ENCODE data around the gene SSTR3.

The SSTR3 gene

GRCh38 chr22:37222440-37222971, 10.2 kb upstream of the SSTR3 start:
- TF ChIP-seq, protein P1, sequence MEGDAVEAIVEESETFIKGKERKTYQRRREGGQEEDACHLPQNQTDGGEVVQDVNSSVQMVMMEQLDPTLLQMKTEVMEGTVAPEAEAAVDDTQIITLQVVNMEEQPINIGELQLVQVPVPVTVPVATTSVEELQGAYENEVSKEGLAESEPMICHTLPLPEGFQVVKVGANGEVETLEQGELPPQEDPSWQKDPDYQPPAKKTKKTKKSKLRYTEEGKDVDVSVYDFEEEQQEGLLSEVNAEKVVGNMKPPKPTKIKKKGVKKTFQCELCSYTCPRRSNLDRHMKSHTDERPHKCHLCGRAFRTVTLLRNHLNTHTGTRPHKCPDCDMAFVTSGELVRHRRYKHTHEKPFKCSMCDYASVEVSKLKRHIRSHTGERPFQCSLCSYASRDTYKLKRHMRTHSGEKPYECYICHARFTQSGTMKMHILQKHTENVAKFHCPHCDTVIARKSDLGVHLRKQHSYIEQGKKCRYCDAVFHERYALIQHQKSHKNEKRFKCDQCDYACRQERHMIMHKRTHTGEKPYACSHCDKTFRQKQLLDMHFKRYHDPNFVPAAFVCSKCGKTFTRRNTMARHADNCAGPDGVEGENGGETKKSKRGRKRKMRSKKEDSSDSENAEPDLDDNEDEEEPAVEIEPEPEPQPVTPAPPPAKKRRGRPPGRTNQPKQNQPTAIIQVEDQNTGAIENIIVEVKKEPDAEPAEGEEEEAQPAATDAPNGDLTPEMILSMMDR (IDR thresholded peaks at IDR 0.05; ENCODE audit: control extremely low read depth, extremely low read depth, low read depth, missing control alignments) = no peak
- no peak for DNase-seq (ENCODE audit: extremely low spot score)
- CTCF ChIA-PET = interaction anchor here (0.8 to 6.1 kb wide), 4 partner anchors 7 to 23 kb away, joined by 3 to 21 read pairs (median 6); no protein-coding TSS in a partner anchor
- POLR2A ChIA-PET = no interaction called here

DNA sequence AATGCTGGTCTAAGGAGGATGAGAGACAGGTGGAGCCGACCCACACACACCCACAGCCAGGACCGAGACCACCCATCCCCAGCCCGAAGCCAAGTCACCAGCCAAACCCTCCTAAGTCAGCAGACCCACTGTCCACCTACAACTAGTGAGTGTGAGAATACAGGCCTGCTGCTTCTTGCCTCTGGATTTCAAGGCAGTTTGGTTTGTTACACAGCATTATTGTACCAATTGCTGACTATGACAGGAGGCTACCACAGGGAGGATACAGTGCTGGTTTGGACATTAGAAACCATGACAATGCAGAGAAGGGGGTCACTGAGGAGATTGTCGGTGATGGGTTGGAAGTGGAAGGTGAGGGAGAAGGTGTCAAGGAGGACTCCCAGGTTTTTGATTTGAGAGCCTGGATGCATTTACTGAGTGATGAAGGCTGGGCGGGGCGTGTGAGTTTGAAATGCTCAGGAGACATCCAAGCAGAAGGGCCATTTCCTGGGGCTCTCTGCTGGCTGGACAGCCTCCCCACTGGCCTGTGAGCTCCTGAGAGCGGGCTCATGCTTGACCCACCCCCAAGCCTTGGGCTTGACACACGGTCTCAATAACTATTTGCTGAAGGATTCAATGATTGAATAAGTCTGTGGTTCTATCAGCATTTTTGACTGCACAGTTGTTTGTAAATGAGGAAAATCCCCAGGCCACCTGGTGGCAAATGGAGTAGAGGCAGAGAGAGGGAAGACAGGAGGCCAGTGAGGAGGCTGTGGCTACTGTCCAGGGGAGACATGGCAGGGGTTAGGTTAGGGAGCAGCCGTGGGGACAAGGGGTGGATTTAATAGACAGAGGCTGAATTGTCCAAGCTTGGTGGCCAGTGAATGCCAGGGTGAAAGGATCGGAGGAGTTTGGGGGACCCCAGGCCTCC, 9.4 kb upstream of the SSTR3 start:
- TF ChIP-seq, protein P1 (IDR thresholded peaks at IDR 0.05; ENCODE audit: control extremely low read depth, extremely low read depth, low read depth, missing control alignments) = no peak
- ChIA-PET CTCF (interaction anchor here (0.8 to 6.1 kb wide), 4 partner anchors 8 to 22 kb away, joined by 3 to 21 read pairs (median 6); no protein-coding TSS in a partner anchor), POLR2A (no interaction called here)
- DNase-seq (ENCODE audit: extremely low spot score) = no peak

- ChIA-PET POLR2A (interaction anchor here (2.0 kb wide), 1 partner anchor 22 kb away, joined by 6 read pairs; no protein-coding TSS in a partner anchor), CTCF (interaction anchor here (2.7 to 7.9 kb wide), 4 partner anchors 9 to 41 kb away, joined by 10 to 62 read pairs (median 16); no protein-coding TSS in a partner anchor)
- no peak for DNase-seq (ENCODE audit: extremely low spot score)
- TF ChIP-seq, protein P1 (IDR thresholded peaks at IDR 0.05; ENCODE audit: control extremely low read depth, extremely low read depth, low read depth, missing control alignments) = no peak
Observed at GRCh38 chr22:37220543-37220981, 8.3 kb upstream of the SSTR3 start.

- DNase-seq (ENCODE audit: extremely low spot score) = no peak
- TF ChIP-seq, protein P1 (IDR thresholded peaks at IDR 0.05; ENCODE audit: control extremely low read depth, extremely low read depth, low read depth, missing control alignments) = no peak
- POLR2A ChIA-PET = interaction anchor here (0.5 to 2.0 kb wide), 5 partner anchors 11 to 962 kb away, joined by 3 to 6 read pairs (median 3); no protein-coding TSS in a partner anchor
- CTCF ChIA-PET = interaction anchor here (1.0 to 7.9 kb wide), 6 partner anchors 10 to 54 kb away, joined by 3 to 62 read pairs (median 8); partner anchors contain the start of gene RAC2
Observed at GRCh38 chr22:37219533-37219932, 7.3 kb upstream of the SSTR3 start.

GRCh38 chr22:37218771-37219411, 6.6 kb upstream of the SSTR3 start:
- CTCF ChIA-PET = interaction anchor here (1.0 to 7.9 kb wide), 7 partner anchors 11 to 53 kb away, joined by 3 to 62 read pairs (median 4); partner anchors contain the start of gene RAC2
- peak; percentile 85 for DNase-seq (ENCODE audit: extremely low spot score)
- TF ChIP-seq, protein P1 (IDR thresholded peaks at IDR 0.05; ENCODE audit: control extremely low read depth, extremely low read depth, low read depth, missing control alignments) = no peak
- POLR2A ChIA-PET = interaction anchor here (0.7 to 2.0 kb wide), 3 partner anchors 11 to 68 kb away, joined by 3 to 6 read pairs (median 5); no protein-coding TSS in a partner anchor

DNA sequence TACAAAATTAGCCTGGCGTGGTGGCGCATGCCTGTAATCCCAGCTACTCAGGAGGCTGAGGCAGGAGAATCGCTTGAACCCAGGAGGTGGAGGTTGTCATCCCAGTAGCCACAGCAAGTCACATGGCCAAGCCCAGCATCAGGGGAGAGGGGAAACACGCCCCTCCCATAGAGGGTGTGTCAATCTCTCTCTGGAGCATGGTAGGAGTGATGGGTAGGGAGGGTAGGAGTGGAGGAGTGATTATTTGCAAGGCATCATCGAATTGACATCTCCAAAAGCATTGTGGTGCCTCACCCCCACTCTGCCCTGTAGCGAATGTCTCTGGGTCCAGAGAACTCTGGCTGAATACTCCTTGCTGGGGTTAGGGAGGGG, 6.1 kb upstream of the SSTR3 start:
- DNase-seq (ENCODE audit: extremely low spot score) = no peak
- CTCF ChIA-PET = interaction anchor here (1.0 to 7.9 kb wide), 8 partner anchors 11 to 210 kb away, joined by 3 to 62 read pairs (median 6); no protein-coding TSS in a partner anchor
- TF ChIP-seq, protein P1 (IDR thresholded peaks at IDR 0.05; ENCODE audit: control extremely low read depth, extremely low read depth, low read depth, missing control alignments) = no peak
- POLR2A ChIA-PET = interaction anchor here (1.7 to 2.0 kb wide), 2 partner anchors 12 to 24 kb away, joined by 5 to 6 read pairs; no protein-coding TSS in a partner anchor
